ENCODE results near the gene IL7R. TPM values are rescaled to one million over a fixed set of nuclear protein-coding genes. Genes with fewer than 3 reads are reported as not detected.

The IL7R gene
- total RNA-seq, 4 donors from 2014 or later = 4.4 to 19.1 (median 11.1) TPM

DNA sequence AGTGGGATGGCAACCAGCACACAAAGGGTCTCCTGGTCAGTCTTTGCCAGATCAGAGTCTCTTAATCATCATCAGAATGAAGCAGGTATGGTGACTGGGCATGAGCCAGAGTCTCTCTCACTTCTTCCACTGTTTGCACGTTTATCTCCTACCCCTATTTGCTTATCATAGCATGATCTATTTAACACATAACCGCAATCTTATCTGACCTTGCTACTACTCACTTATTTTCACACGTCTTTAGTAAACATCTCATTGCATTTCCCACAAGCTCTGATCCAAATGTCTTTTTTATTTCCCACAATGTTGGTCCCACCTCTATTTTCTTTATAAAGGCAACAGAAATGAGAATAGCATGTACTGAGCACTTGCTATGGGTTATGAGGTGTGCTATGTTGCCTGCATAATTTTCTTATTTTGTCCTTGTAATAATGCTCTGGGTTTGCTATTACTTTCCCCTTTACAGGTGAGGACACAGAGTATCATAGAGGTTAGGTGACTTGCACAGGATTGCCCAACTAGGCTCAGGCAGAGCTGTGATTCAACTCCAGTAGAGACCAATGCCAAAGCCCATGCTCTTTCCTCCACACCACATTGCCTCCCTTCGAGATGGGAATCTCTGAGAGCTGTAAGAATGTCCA, 39.7 kb upstream of the IL7R start:
- Histone ChIP-seq H3K9me3 (no peaks in the 10 kb centered on the region), H3K4me1 (no peaks in the 10 kb centered on the region), H3K27ac (no peak overlapping the region), H3K36me3 (no peaks in the 10 kb centered on the region), H3K4me3 (no peak overlapping the region), H3K27me3 (no peaks in the 10 kb centered on the region)
- peak in 1 of 4 donors; percentile 26 for TF ChIP-seq POLR2A (IDR thresholded peaks at IDR 0.05)
- TF ChIP-seq, protein P1, sequence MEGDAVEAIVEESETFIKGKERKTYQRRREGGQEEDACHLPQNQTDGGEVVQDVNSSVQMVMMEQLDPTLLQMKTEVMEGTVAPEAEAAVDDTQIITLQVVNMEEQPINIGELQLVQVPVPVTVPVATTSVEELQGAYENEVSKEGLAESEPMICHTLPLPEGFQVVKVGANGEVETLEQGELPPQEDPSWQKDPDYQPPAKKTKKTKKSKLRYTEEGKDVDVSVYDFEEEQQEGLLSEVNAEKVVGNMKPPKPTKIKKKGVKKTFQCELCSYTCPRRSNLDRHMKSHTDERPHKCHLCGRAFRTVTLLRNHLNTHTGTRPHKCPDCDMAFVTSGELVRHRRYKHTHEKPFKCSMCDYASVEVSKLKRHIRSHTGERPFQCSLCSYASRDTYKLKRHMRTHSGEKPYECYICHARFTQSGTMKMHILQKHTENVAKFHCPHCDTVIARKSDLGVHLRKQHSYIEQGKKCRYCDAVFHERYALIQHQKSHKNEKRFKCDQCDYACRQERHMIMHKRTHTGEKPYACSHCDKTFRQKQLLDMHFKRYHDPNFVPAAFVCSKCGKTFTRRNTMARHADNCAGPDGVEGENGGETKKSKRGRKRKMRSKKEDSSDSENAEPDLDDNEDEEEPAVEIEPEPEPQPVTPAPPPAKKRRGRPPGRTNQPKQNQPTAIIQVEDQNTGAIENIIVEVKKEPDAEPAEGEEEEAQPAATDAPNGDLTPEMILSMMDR (IDR thresholded peaks at IDR 0.05) = no peak
- 29 to 42% methylated on average over 4 of the region's 4 CpGs for WGBS, 2 donors
- intact Hi-C loops (cut with DNase I) = no loop called here
- no peak for DNase-seq

DNA sequence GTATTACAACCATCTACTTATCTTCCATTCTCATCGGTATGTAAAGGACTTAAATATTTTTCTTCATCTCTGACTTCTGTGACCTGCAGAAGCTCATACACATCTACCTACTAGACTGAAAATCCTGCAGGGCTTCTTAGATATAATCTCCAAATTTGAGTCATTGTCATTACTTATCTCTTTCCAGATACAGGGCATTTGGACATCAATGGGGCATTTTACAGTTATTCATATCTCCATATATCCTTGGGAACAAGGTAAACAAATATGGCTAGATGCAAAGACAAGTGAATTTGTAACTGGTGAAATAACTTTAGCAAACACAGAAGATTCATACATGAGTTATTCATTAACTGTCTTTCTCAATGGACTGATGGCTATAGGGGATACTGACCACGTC, 37.7 kb upstream of the IL7R start:
- intact Hi-C loops (cut with DNase I) = no loop called here
- 74 to 84% methylated on average over 2 of the region's 2 CpGs for WGBS, 2 donors

DNA sequence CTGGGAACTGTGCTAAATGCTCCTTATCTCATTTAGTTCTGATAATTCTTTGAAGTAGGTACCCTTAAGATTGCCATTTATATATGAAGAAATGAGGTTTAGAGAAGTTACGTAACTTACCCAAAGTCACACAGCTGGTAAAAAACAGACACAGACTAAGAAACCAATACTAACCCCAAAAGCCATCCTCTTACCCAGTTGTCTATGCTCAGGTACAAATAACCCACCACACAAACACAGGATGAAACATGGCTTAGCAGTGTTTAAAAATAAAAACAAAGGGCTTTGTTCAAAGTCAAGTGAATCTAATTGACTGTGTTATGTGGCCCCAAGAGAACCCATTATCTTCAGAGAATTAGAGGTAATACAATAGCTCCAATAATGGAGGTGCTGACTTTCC, 37.0 kb upstream of the IL7R start:
- Histone ChIP-seq H3K36me3 (no peaks in the 10 kb centered on the region), H3K27ac (no peak overlapping the region), H3K4me3 (no peak overlapping the region), H3K4me1 (no peaks in the 10 kb centered on the region), H3K27me3 (no peaks in the 10 kb centered on the region), H3K9me3 (no peaks in the 10 kb centered on the region)
- intact Hi-C loops (cut with DNase I) = no loop called here
- whole genome bisulfite sequencing, 2 donors = 75 to 91% methylated on average over 1 of the region's 1 CpG
- TF ChIP-seq, protein P1 (IDR thresholded peaks at IDR 0.05) = no peak
- no peak for TF ChIP-seq POLR2A (IDR thresholded peaks at IDR 0.05)
- no peak for DNase-seq

More for the DNA sequence above, 37.7 kb upstream of the IL7R start:
- Histone ChIP-seq H3K36me3 (no peaks in the 10 kb centered on the region), H3K27me3 (no peaks in the 10 kb centered on the region), H3K9me3 (no peaks in the 10 kb centered on the region), H3K27ac (no peak overlapping the region), H3K4me1 (no peaks in the 10 kb centered on the region), H3K4me3 (no peak overlapping the region)
- no peak for DNase-seq
- no peak for TF ChIP-seq POLR2A (IDR thresholded peaks at IDR 0.05)
- TF ChIP-seq, protein P1 (IDR thresholded peaks at IDR 0.05) = no peak

DNA sequence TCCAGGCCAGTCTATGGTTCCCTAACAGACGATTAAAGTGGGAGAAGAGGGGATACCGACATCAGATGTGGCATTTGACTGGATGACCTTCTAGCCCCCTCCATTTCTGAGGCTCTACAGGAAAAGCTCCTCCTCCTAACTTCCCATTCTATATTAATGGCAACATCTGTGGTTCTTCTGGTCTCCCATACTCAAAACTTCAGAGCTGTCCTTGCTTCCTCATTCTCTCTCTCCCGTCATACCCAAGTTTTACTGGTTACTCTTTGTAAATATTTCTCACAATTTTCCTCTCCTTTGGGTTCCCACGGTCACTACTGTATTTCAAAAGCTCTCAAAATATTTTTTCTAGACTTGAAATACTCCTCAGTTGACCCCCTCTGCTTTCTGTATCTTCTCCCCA, 36.0 kb upstream of the IL7R start:
- DNase-seq = no peak
- Histone ChIP-seq H3K4me3 (no peak overlapping the region), H3K4me1 (no peaks in the 10 kb centered on the region), H3K27me3 (no peaks in the 10 kb centered on the region), H3K9me3 (no peaks in the 10 kb centered on the region), H3K36me3 (no peaks in the 10 kb centered on the region), H3K27ac (no peak overlapping the region)
- WGBS, 2 donors = 57 to 71% methylated on average over 4 of the region's 4 CpGs
- intact Hi-C loops (cut with DNase I) = no loop called here
- TF ChIP-seq POLR2A (IDR thresholded peaks at IDR 0.05) = no peak
- TF ChIP-seq, protein P1 (IDR thresholded peaks at IDR 0.05) = no peak

DNA sequence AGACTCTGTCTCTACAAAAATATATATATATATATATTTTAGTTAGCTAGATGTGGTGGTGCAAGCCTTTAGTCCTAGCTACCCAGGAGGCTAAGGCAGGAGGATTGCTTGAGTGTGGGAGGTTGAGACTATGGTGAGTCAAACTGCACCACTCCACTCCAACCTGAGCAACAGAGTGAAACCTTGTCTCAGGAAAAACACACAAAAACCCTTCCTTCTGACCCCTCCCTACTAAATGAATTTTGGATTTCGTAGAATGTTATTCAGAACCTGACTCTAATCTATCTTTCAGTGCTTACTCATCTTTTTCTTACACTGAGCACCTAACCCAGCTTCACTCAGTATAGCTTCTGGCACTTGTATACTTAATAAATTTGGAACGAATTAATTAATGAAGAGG, 35.2 kb upstream of the IL7R start:
- 53 to 82% methylated on average over 2 of the region's 2 CpGs for WGBS, 2 donors
- Histone ChIP-seq H3K9me3 (no peaks in the 10 kb centered on the region), H3K4me3 (no peak overlapping the region), H3K27ac (no peak overlapping the region), H3K36me3 (no peaks in the 10 kb centered on the region), H3K27me3 (no peaks in the 10 kb centered on the region), H3K4me1 (no peaks in the 10 kb centered on the region)
- DNase-seq = no peak
- TF ChIP-seq, protein P1 (IDR thresholded peaks at IDR 0.05) = no peak
- no peak for TF ChIP-seq POLR2A (IDR thresholded peaks at IDR 0.05)
- intact Hi-C loops (cut with DNase I) = no loop called here

Data from esophagus squamous epithelium (tissue), 5 donors.